Gastroesophageal sphincter (tissue), 4 donors: ENCODE results near the gene CAPN2. TPM values are rescaled to one million over a fixed set of nuclear protein-coding genes. Genes with fewer than 3 reads are reported as not detected.

Experiments
- ATAC-seq: fragments of 150-250 bp; one replicate; pipeline ENCODE4 v1.9.1; 2016; ENCODE audit warnings: mild to moderate bottlenecking, moderate library complexity
- H3K27ac ChIP-seq, 4 donors: fragments of 200-600 bp; sonication (generic) in 3 of 4; 1 replicate in 3 of 4; 2 replicates in 1 of 4; pipeline ENCODE4 v1.5.1; 2016 to 2019
- H3K27me3 ChIP-seq: fragments of 200-600 bp; sonication (generic); one replicate; pipeline ENCODE4 v1.5.1; 2019
- H3K36me3 ChIP-seq, 2 donors: fragments of 200-600 bp; sonication (generic); one replicate each; pipeline ENCODE4 v1.5.1; 2019; ENCODE audit warnings: control low read depth in 1 of 2
- H3K4me1 ChIP-seq, 3 donors: fragments of 200-600 bp; sonication (generic); 1 replicate in 2 of 3; 2 replicates in 1 of 3; pipeline ENCODE4 v1.5.1; 2016 to 2019; ENCODE audit warnings: control low read depth in 2 of 3
- H3K4me3 ChIP-seq, 2 donors: fragments of 200-600 bp; sonication (generic); one replicate each; pipeline ENCODE4 v1.5.1; 2019; ENCODE audit warnings: mild to moderate bottlenecking in 1 of 2, moderate library complexity in 1 of 2
- H3K9me3 ChIP-seq, 3 donors: fragments of 200-600 bp; sonication (generic); one replicate each; pipeline ENCODE4 v1.5.1; 2017 to 2019; ENCODE audit warnings: control low read depth in 2 of 3
- EP300 ChIP-seq: sonication (generic); formaldehyde crosslinking; IDR thresholded peaks from one replicate; pipeline ENCODE4 v1.6.1; 2017; ENCODE audit warnings: antibody characterized with exemption, mild to moderate bottlenecking
- POLR2A ChIP-seq, 2 donors: fragments of 450-650 bp; IDR thresholded peaks; one replicate each; pipeline ENCODE4 v1.6.1; 2017; ENCODE audit warnings: antibody characterized with exemption in 2 of 2, mild to moderate bottlenecking in 2 of 2, moderate library complexity in 1 of 2
- POLR2AphosphoS5 ChIP-seq: sonication (generic); formaldehyde crosslinking; IDR thresholded peaks from one replicate; pipeline ENCODE4 v1.6.1; 2017; ENCODE audit warnings: antibody characterized with exemption
- WGBS, 2 donors: methylation state at CpG; one replicate each; pipeline ENCODE4 v1.1.5; 2018; ENCODE audit warnings: low coverage in 1 of 2; 5-methylcytosine and 5-hydroxymethylcytosine counted together
- total RNA-seq, 4 donors: library from RNA; depleted of rRNA; stranded (reverse); fragments of >200 nt; gene quantifications; one replicate each; pipeline ENCODE4 v1.1.0, GENCODE V29; 2016
- TF ChIP-seq, protein P1 (sequence below), 4 experiments: fragments of 200-600 bp in 2 of 4; fragments of 450-650 bp in 2 of 4; sonication (generic) in 1 of 4; IDR thresholded peaks; one replicate each; pipeline ENCODE4 v1.5.1; 2017 to 2019; ENCODE audit warnings: antibody characterized with exemption in 4 of 4, mild to moderate bottlenecking in 2 of 4, moderate library complexity in 2 of 4

The CAPN2 gene
- total RNA-seq, 4 donors from 2014 or later, result 140 to 174 (median 149) TPM

DNA sequence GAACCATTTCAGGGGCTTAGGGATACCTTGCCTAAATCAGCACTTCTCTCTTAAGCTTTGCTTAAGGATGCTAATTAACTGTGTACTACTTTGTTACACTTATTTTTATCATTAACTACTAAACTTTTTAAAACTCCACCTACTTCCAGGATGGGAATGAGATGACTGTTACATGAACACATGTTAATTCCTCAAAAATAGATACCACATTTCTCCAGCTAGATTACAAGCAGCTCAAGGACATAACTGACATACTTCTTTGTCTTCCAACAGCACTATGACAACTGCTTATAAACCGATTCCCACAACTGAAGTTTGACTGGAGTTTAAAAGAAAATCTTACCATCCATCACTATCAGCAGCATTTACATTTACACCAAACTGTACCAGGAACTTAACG lies 79.7 kb downstream of the CAPN2 start:
- TF ChIP-seq, protein P1, sequence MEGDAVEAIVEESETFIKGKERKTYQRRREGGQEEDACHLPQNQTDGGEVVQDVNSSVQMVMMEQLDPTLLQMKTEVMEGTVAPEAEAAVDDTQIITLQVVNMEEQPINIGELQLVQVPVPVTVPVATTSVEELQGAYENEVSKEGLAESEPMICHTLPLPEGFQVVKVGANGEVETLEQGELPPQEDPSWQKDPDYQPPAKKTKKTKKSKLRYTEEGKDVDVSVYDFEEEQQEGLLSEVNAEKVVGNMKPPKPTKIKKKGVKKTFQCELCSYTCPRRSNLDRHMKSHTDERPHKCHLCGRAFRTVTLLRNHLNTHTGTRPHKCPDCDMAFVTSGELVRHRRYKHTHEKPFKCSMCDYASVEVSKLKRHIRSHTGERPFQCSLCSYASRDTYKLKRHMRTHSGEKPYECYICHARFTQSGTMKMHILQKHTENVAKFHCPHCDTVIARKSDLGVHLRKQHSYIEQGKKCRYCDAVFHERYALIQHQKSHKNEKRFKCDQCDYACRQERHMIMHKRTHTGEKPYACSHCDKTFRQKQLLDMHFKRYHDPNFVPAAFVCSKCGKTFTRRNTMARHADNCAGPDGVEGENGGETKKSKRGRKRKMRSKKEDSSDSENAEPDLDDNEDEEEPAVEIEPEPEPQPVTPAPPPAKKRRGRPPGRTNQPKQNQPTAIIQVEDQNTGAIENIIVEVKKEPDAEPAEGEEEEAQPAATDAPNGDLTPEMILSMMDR (IDR thresholded peaks at IDR 0.05), result no peak
- no peak for TF ChIP-seq POLR2AphosphoS5
- no peak for TF ChIP-seq EP300
- TF ChIP-seq POLR2A (IDR thresholded peaks at IDR 0.05), result no peak
- Histone ChIP-seq H3K4me3 (no peak overlapping the region), H3K27me3 (no peaks in the 10 kb centered on the region), H3K27ac (no peak overlapping the region), H3K4me1 (no peaks in the 10 kb centered on the region), H3K36me3 (peaks cover 7 to 75% of the 10 kb centered on the region in 2 donors), H3K9me3 (no peaks in the 10 kb centered on the region)
- 42% methylated on average over 2 of the region's 2 CpGs for WGBS, 2 donors
- ATAC-seq, result no peak

- no peak overlapping the region for H3K4me3 ChIP-seq
- TF ChIP-seq POLR2A (IDR thresholded peaks at IDR 0.05) (no peak), POLR2AphosphoS5 (no peak), EP300 (no peak)
- TF ChIP-seq, protein P1 (IDR thresholded peaks at IDR 0.05), result no peak
- no peaks in the 10 kb centered on the region for H3K27me3 ChIP-seq
- H3K36me3 ChIP-seq, result peaks cover 7 to 81% of the 10 kb centered on the region in 2 donors
- ATAC-seq, result no peak
- no peaks in the 10 kb centered on the region for H3K9me3 ChIP-seq
- WGBS, 2 donors, result 82 to 94% methylated on average over 1 to 4 of the region's 4 CpGs
- H3K4me1 ChIP-seq, result no peaks in the 10 kb centered on the region
- no peak overlapping the region for H3K27ac ChIP-seq
Measured at GRCh38 chr1:223793716-223794115, 81.4 kb downstream of the CAPN2 start.

GRCh38 chr1:223794136-223794880 lies 82.0 kb downstream of the CAPN2 start:
- H3K36me3 ChIP-seq, result peaks cover 10 to 81% of the 10 kb centered on the region in 2 donors
- no peak overlapping the region for H3K4me3 ChIP-seq
- TF ChIP-seq POLR2A (IDR thresholded peaks at IDR 0.05), result no peak
- TF ChIP-seq EP300, result no peak
- no peak for TF ChIP-seq POLR2AphosphoS5
- TF ChIP-seq, protein P1 (IDR thresholded peaks at IDR 0.05), result no peak
- no peak for ATAC-seq
- H3K4me1 ChIP-seq, result no peaks in the 10 kb centered on the region
- H3K9me3 ChIP-seq, result no peaks in the 10 kb centered on the region
- H3K27me3 ChIP-seq, result no peaks in the 10 kb centered on the region
- no peak overlapping the region for H3K27ac ChIP-seq
- 81 to 88% methylated on average over 8 to 9 of the region's 9 CpGs for WGBS, 2 donors

GRCh38 chr1:223796210-223796609 lies 83.9 kb downstream of the CAPN2 start:
- 92 to 95% methylated on average over 4 to 7 of the region's 7 CpGs for WGBS, 2 donors
- Histone ChIP-seq H3K4me3 (no peak overlapping the region), H3K4me1 (no peaks in the 10 kb centered on the region), H3K9me3 (no peaks in the 10 kb centered on the region), H3K27ac (no peak overlapping the region), H3K36me3 (peaks cover 10 to 89% of the 10 kb centered on the region in 2 donors), H3K27me3 (no peaks in the 10 kb centered on the region)
- no peak for ATAC-seq
- TF ChIP-seq EP300 (no peak), POLR2AphosphoS5 (no peak), POLR2A (IDR thresholded peaks at IDR 0.05) (no peak)
- TF ChIP-seq, protein P1 (IDR thresholded peaks at IDR 0.05), result no peak

- H3K9me3 ChIP-seq, result no peaks in the 10 kb centered on the region
- H3K27ac ChIP-seq, result no peak overlapping the region
- no peaks in the 10 kb centered on the region for H3K27me3 ChIP-seq
- H3K4me3 ChIP-seq, result no peak overlapping the region
- ATAC-seq, result no peak
- 91 to 98% methylated on average over 4 to 5 of the region's 7 CpGs for WGBS, 2 donors
- no peaks in the 10 kb centered on the region for H3K4me1 ChIP-seq
- no peak for TF ChIP-seq POLR2A (IDR thresholded peaks at IDR 0.05)
- no peak for TF ChIP-seq POLR2AphosphoS5
- TF ChIP-seq, protein P1 (IDR thresholded peaks at IDR 0.05), result no peak
- TF ChIP-seq EP300, result no peak
- H3K36me3 ChIP-seq, result peaks cover 7 to 98% of the 10 kb centered on the region in 2 donors
Measured at GRCh38 chr1:223802032-223802431, 89.7 kb downstream of the CAPN2 start.
